Neural progenitor cell (in vitro differentiated cells): ENCODE data around the gene AHNAK2.

Source experiments
- EZH2phosphoT487 ChIP-seq: fragments of 200-600 bp; sonication (generic); IDR thresholded peaks from 2 replicates; pipeline ENCODE4 v1.6.1; 2017; ENCODE audit warnings: antibody characterized with exemption
- TF ChIP-seq, protein P1 (sequence below): fragments of 200-600 bp; sonication (generic); IDR thresholded peaks from 2 replicates; pipeline ENCODE4 v1.5.1; 2017; ENCODE audit warnings: antibody characterized with exemption, mild to moderate bottlenecking

DNA sequence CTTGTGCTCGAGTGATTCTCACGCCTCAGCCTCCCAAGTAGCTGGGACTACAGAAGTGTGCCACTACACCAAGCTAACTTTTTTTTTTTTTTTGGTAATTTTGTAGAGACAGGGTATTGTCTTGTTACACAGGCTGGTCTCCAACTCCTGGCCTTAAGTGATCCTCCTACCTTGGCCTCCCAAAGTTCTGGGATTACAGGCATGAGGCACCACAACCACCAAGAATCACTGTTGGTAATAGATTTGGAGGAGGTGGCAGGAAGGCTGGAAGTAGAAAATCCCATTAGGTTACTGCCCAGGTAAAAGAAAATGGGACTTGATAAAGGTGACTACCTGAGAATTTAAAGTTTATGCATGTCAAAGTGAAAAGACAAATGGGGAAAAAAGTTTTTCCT lies 44.1 kb upstream of the AHNAK2 start:
- no peak for TF ChIP-seq EZH2phosphoT487
- TF ChIP-seq, protein P1, sequence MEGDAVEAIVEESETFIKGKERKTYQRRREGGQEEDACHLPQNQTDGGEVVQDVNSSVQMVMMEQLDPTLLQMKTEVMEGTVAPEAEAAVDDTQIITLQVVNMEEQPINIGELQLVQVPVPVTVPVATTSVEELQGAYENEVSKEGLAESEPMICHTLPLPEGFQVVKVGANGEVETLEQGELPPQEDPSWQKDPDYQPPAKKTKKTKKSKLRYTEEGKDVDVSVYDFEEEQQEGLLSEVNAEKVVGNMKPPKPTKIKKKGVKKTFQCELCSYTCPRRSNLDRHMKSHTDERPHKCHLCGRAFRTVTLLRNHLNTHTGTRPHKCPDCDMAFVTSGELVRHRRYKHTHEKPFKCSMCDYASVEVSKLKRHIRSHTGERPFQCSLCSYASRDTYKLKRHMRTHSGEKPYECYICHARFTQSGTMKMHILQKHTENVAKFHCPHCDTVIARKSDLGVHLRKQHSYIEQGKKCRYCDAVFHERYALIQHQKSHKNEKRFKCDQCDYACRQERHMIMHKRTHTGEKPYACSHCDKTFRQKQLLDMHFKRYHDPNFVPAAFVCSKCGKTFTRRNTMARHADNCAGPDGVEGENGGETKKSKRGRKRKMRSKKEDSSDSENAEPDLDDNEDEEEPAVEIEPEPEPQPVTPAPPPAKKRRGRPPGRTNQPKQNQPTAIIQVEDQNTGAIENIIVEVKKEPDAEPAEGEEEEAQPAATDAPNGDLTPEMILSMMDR, result no peak
